GM12874 (cell line): ENCODE data around the gene ATRX.

ENCODE experiments used
- CTCF ChIP-seq: IDR thresholded peaks from 2 replicates; pipeline ENCODE4 v1.5.1; 2011; ENCODE audit warnings: low read depth, mild to moderate bottlenecking, control low read depth, low read length, moderate library complexity; ENCODE audit not compliant: insufficient read depth

ATRX gene

GRCh38 chrX:77698242-77698641 lies 87.8 kb downstream of the ATRX start:
- no peak for TF ChIP-seq CTCF

GRCh38 chrX:77694491-77694890 lies 91.5 kb downstream of the ATRX start:
- no peak for TF ChIP-seq CTCF

GRCh38 chrX:77693594-77693993 lies 92.4 kb downstream of the ATRX start:
- TF ChIP-seq CTCF = no peak

- TF ChIP-seq CTCF = no peak
Observed at GRCh38 chrX:77691916-77692315, 94.1 kb downstream of the ATRX start.

- TF ChIP-seq CTCF = no peak
Observed at GRCh38 chrX:77689376-77689775, 96.6 kb downstream of the ATRX start.

GRCh38 chrX:77679144-77679543 lies 106.9 kb downstream of the ATRX start:
- no peak for TF ChIP-seq CTCF

- no peak for TF ChIP-seq CTCF
Observed at GRCh38 chrX:77675986-77676385, 110.0 kb downstream of the ATRX start.

- TF ChIP-seq CTCF = no peak
Observed at GRCh38 chrX:77668391-77669237, 117.4 kb downstream of the ATRX start.
